CD4-positive, alpha-beta T cell (primary cell): ENCODE measurements around the gene SCAMP4. TPM values are rescaled to one million over a fixed set of nuclear protein-coding genes. Genes with fewer than 3 reads are reported as not detected.
A peak's percentile ranks its signal among the peaks of the same experiment; 100 is the strongest.
"Not testable (repeated sequence)": the region's sequence is repeated elsewhere in the genome, so short reads cannot be mapped to it uniquely, and the experiment has no call there.

Source experiments
- ATAC-seq: fragments of 200-7000 bp; cut with Tn5 transposase; one replicate; pipeline ENCODE4 v1.10.0; 2022; ENCODE audit warnings: mild to moderate bottlenecking; ENCODE audit not compliant: poor library complexity
- CTCF ChIA-PET: fragments of 350-600 bp; sonication (Branson Sonifier 250); formaldehyde crosslinking; loops from one replicate; lab custom pipeline; 2021; ENCODE audit warnings: antibody characterized with exemption, inconsistent platforms; lab: Charles Lee
- POLR2A ChIA-PET: fragments of 350-600 bp; sonication (Branson Sonifier 250); formaldehyde crosslinking; loops from one replicate; lab custom pipeline; 2021; ENCODE audit warnings: antibody characterized with exemption, inconsistent platforms; lab: Charles Lee
- DNase-seq, 14 experiments: peaks; one replicate each; pipeline ENCODE4 v3.0.0-alpha.2; 2013 to 2020; ENCODE audit warnings: mixed read lengths in 2 of 14
- H3K27ac ChIP-seq, 2 donors: one replicate each; pipeline versions ENCODE4 v1.5.1 to v1.7.0; 2013; ENCODE audit warnings: low read length in 2 of 2, low read depth in 1 of 2, mild to moderate bottlenecking in 1 of 2
- H3K27me3 ChIP-seq, 2 experiments: 1 replicate in 1 of 2; 2 replicates in 1 of 2; pipeline versions ENCODE4 v1.6.1 to v1.7.0; 2013; ENCODE audit warnings: low read length in 2 of 2, control low read depth in 1 of 2, mild to moderate bottlenecking in 1 of 2, moderate library complexity in 1 of 2; ENCODE audit not compliant: insufficient read depth in 2 of 2, control insufficient read depth in 1 of 2
- H3K36me3 ChIP-seq: one replicate; pipeline ENCODE4 v1.6.1; 2013; ENCODE audit warnings: low read length, control low read depth; ENCODE audit not compliant: insufficient read depth
- H3K4me1 ChIP-seq: one replicate; pipeline ENCODE4 v1.6.1; 2013; ENCODE audit warnings: low read length, control low read depth; ENCODE audit not compliant: insufficient read depth
- H3K4me3 ChIP-seq: one replicate; pipeline ENCODE4 v1.5.1; 2013; ENCODE audit warnings: mild to moderate bottlenecking, low read length, moderate library complexity
- H3K9me3 ChIP-seq, 2 experiments: 1 replicate in 1 of 2; 2 replicates in 1 of 2; pipeline versions ENCODE4 v1.6.1 to v1.7.0; 2013; ENCODE audit warnings: low read length in 2 of 2, mild to moderate bottlenecking in 2 of 2, control low read depth in 1 of 2, moderate library complexity in 1 of 2; ENCODE audit not compliant: control insufficient read depth in 1 of 2, insufficient read depth in 1 of 2
- H3K27ac Mint-ChIP-seq: one replicate; pipeline ENCODE4 v1.8.0; 2020; ENCODE audit warnings: mixed read lengths
- H3K27me3 Mint-ChIP-seq: one replicate; pipeline ENCODE4 v1.8.0; 2021; ENCODE audit warnings: mixed read lengths
- H3K36me3 Mint-ChIP-seq: one replicate; pipeline ENCODE4 v1.8.0; 2021; ENCODE audit warnings: low read depth, mixed read lengths
- H3K4me1 Mint-ChIP-seq: one replicate; pipeline ENCODE4 v1.8.0; 2021; ENCODE audit warnings: low read depth, mixed read lengths
- H3K4me3 Mint-ChIP-seq: one replicate; pipeline ENCODE4 v1.8.0; 2020; ENCODE audit warnings: mild to moderate bottlenecking, mixed read lengths
- H3K9me3 Mint-ChIP-seq: one replicate; pipeline ENCODE4 v1.8.0; 2020; ENCODE audit warnings: mixed read lengths
- CTCF ChIP-seq: fragments of 200-600 bp; IDR thresholded peaks from one replicate; pipeline ENCODE4 v1.8.0; 2022; ENCODE audit warnings: antibody characterized with exemption, mild to moderate bottlenecking
- intact Hi-C, 2 experiments: fragments of 100-400 bp; cut with DNase I in 1 of 2; cut with micrococcal nuclease in 1 of 2; formaldehyde crosslinking; loops; one replicate each; pipeline versions ENCODE4 v1.15.1 to v1.9.0; 2023 to 2025; cut with DNase I, micrococcal nuclease
- total RNA-seq, 174 experiments: library from RNA in 2 of 174; stranded (reverse) in 2 of 174; gene quantifications; one replicate each; pipeline ENCODE4 v1.2.3 and lab custom pipeline; 2021 to 2026

Gene SCAMP4
- total RNA-seq, 2 experiments from 2014 or later = 12.7 to 15.4 TPM

- Mint-ChIP-seq H3K27ac (peak overlapping the region; percentile 100), H3K9me3 (no peaks in the 10 kb centered on the region), H3K4me3 (peak overlapping the region; percentile 99), H3K4me1 (peaks cover 40% of the 10 kb centered on the region), H3K27me3 (no peaks in the 10 kb centered on the region), H3K36me3 (peaks cover 33% of the 10 kb centered on the region)
- intact Hi-C loops = loop anchor here in 1 of 2 experiments (1.0 to 5.0 kb wide), 4 partner anchors 9 to 202 kb away; partner anchors contain the start of genes ADAT3 and SCAMP4
- DNase-seq (peak in 2 of 14 experiments; percentile 40 to 55), ATAC-seq (no peak)
- ChIA-PET POLR2A (interaction anchor here (0.6 to 3.0 kb wide), 7 partner anchors 8 to 58 kb away, joined by 3 to 29 read pairs (median 9); no protein-coding TSS in a partner anchor), CTCF (interaction anchor here (1.4 to 3.0 kb wide), 2 partner anchors 12 to 45 kb away, joined by 3 to 12 read pairs; no protein-coding TSS in a partner anchor)
- Histone ChIP-seq H3K4me3 (peak overlapping the region; percentile 100), H3K27ac (peak overlapping the region; percentile 90 to 94), H3K4me1 (peaks cover 48% of the 10 kb centered on the region), H3K9me3 (no peaks in the 10 kb centered on the region), H3K27me3 (no peaks in the 10 kb centered on the region), H3K36me3 (peaks cover 12% of the 10 kb centered on the region)
- TF ChIP-seq CTCF = no peak
These were observed 20.4 kb upstream of the SCAMP4 start for GRCh38 chr19:1884719-1885334.

GRCh38 chr19:1885398-1886119 lies 19.6 kb upstream of the SCAMP4 start, which contains the start of gene ABHD17A:
ABHD17A (minus strand) TSS chr19:1885496; CDS start chr19:1881566, 3,930 bp downstream.
- intact Hi-C loops = loop anchor here in 1 of 2 experiments (1.0 kb wide), 3 partner anchors 9 to 21 kb away; partner anchors contain the start of genes ADAT3 and SCAMP4
- POLR2A ChIA-PET = interaction anchor here (0.6 to 3.0 kb wide), 5 partner anchors 9 to 29 kb away, joined by 3 to 29 read pairs (median 10); no protein-coding TSS in a partner anchor
- H3K27me3 ChIP-seq, H3K36me3 ChIP-seq, H3K9me3 ChIP-seq, H3K9me3 Mint-ChIP-seq, H3K27me3 Mint-ChIP-seq: not testable (repeated sequence)
- CTCF ChIA-PET = interaction anchor here (3.0 kb wide), 1 partner anchor 11 kb away, joined by 12 read pairs; no protein-coding TSS in a partner anchor
- H3K36me3 Mint-ChIP-seq = peaks cover 29% of the 10 kb centered on the region
- Histone ChIP-seq H3K4me1 (peaks cover 41% of the 10 kb centered on the region), H3K4me3 (peak within 1 kb of the TSS; percentile 100), H3K27ac (peak within 1 kb of the TSS; percentile 90 to 94)
- peak; percentile 51 for ATAC-seq
- peak within 1 kb of the TSS; percentile 99 for H3K4me3 Mint-ChIP-seq
- H3K4me1 Mint-ChIP-seq = peaks cover 40% of the 10 kb centered on the region
- peak; percentile 91 to 98 (median 96) for DNase-seq
- peak within 1 kb of the TSS; percentile 100 for H3K27ac Mint-ChIP-seq

GRCh38 chr19:1886360-1886759 lies 18.8 kb upstream of the SCAMP4 start:
- H3K36me3 ChIP-seq, DNase-seq, intact Hi-C loops, H3K9me3 ChIP-seq, H3K27ac ChIP-seq, H3K27me3 Mint-ChIP-seq, H3K4me3 ChIP-seq, ATAC-seq, H3K9me3 Mint-ChIP-seq, CTCF ChIA-PET, H3K27me3 ChIP-seq, H3K4me3 Mint-ChIP-seq: not testable (repeated sequence)
- H3K4me1 Mint-ChIP-seq = peaks cover 40% of the 10 kb centered on the region
- H3K36me3 Mint-ChIP-seq = peaks cover 29% of the 10 kb centered on the region
- peak overlapping the region; percentile 100 for H3K27ac Mint-ChIP-seq
- H3K4me1 ChIP-seq = peaks cover 36% of the 10 kb centered on the region
- POLR2A ChIA-PET = interaction anchor here (3.0 kb wide), 1 partner anchor 10 kb away, joined by 29 read pairs; no protein-coding TSS in a partner anchor
